DMS114 treated with DMSO at 0.1 percent for 48 hours (cell line): Measurements from ENCODE around the gene TUT1.
A peak's percentile ranks its signal among the peaks of the same experiment; 100 is the strongest.
"Not testable (repeated sequence)": the region's sequence is repeated elsewhere in the genome, so short reads cannot be mapped to it uniquely, and the experiment has no call there.

Experiments used
- DNase-seq: peaks from one replicate; lab custom pipeline; 2025; ENCODE audit not compliant: unreplicated experiment; lab: John Stamatoyannopoulos, UW

Gene TUT1

GRCh38 chr11:62604460-62605120 lies 13.3 kb upstream of the TUT1 start:
- no peak for DNase-seq

- DNase-seq = no peak
Observed at GRCh38 chr11:62603776-62604299, 12.5 kb upstream of the TUT1 start.

- no peak for DNase-seq
Observed at GRCh38 chr11:62603072-62603408, 11.7 kb upstream of the TUT1 start.

GRCh38 chr11:62602141-62603071 lies 11.1 kb upstream of the TUT1 start:
- no peak for DNase-seq

- DNase-seq = peak; percentile 94
Observed at GRCh38 chr11:62601372-62602140, 10.2 kb upstream of the TUT1 start, which contains the start of gene MTA2. TSS of gene MTA2 (minus strand) at chr11:62601865. CDS start at chr11:62601450, 415 bp downstream.

GRCh38 chr11:62601122-62601371 lies 9.7 kb upstream of the TUT1 start:
- DNase-seq = no peak

- DNase-seq = no peak
Observed at GRCh38 chr11:62600367-62601121, 9.2 kb upstream of the TUT1 start.

- DNase-seq = no peak
Observed at GRCh38 chr11:62599901-62600300, 8.6 kb upstream of the TUT1 start.

GRCh38 chr11:62599069-62599696 lies 7.9 kb upstream of the TUT1 start:
- DNase-seq = peak; percentile 35

- no peak for DNase-seq
Observed at GRCh38 chr11:62595124-62595523, 3.8 kb upstream of the TUT1 start.

- DNase-seq = peak; percentile 54
Observed at GRCh38 chr11:62593434-62594044, 2.2 kb upstream of the TUT1 start.

- DNase-seq = no peak
Observed at GRCh38 chr11:62592989-62593421, 1.7 kb upstream of the TUT1 start.

- DNase-seq = no peak
Observed at GRCh38 chr11:62592146-62592815, 958 bp upstream of the TUT1 start.

GRCh38 chr11:62588966-62589637 lies 2.2 kb downstream of the TUT1 start:
- DNase-seq = peak; percentile 18

GRCh38 chr11:62585356-62585755 lies 6.0 kb downstream of the TUT1 start:
- DNase-seq = not testable (repeated sequence)

GRCh38 chr11:62581735-62582134 lies 9.6 kb downstream of the TUT1 start:
- DNase-seq = not testable (repeated sequence)

- DNase-seq = no peak
Observed at GRCh38 chr11:62580959-62581715, 10.2 kb downstream of the TUT1 start.

GRCh38 chr11:62579252-62579651 lies 12.1 kb downstream of the TUT1 start:
- DNase-seq = no peak
